ENCODE measurements around the gene DUS1L.

- TF ChIP-seq POLR2A (IDR thresholded peaks at IDR 0.05) (no peak), CTCF (IDR thresholded peaks at IDR 0.05) (no peak), EP300 (IDR thresholded peaks at IDR 0.05) (no peak)
Measured at GRCh38 chr17:82047914-82048570, 17.6 kb downstream of the DUS1L start.
